Activated T-cell treated with anti-CD3 and anti-CD28 coated beads, Interleukin-2, amount 50 U/mL, for 24 hours (primary cell): Measurements from ENCODE around the gene CHI3L1.

Experiments used
- DNase-seq: peaks from one replicate; pipeline ENCODE4 v3.0.0-alpha.2; 2020
- H3K27ac Mint-ChIP-seq: 2 replicates; pipeline ENCODE4 v1.8.0; 2020; ENCODE audit warnings: mild to moderate bottlenecking, mixed read lengths
- H3K27me3 Mint-ChIP-seq: 2 replicates; pipeline ENCODE4 v1.8.0; 2020; ENCODE audit warnings: mixed read lengths
- H3K36me3 Mint-ChIP-seq: 2 replicates; pipeline ENCODE4 v1.8.0; 2020; ENCODE audit warnings: low read depth, mixed read lengths
- H3K4me1 Mint-ChIP-seq: 2 replicates; pipeline ENCODE4 v1.8.0; 2020; ENCODE audit warnings: low read depth, mixed read lengths
- H3K4me3 Mint-ChIP-seq: 2 replicates; pipeline ENCODE4 v1.8.0; 2020; ENCODE audit warnings: mild to moderate bottlenecking, moderate library complexity, mixed read lengths
- H3K9me3 Mint-ChIP-seq: 2 replicates; pipeline ENCODE4 v1.8.0; 2020; ENCODE audit warnings: mixed read lengths

CHI3L1 gene

DNA sequence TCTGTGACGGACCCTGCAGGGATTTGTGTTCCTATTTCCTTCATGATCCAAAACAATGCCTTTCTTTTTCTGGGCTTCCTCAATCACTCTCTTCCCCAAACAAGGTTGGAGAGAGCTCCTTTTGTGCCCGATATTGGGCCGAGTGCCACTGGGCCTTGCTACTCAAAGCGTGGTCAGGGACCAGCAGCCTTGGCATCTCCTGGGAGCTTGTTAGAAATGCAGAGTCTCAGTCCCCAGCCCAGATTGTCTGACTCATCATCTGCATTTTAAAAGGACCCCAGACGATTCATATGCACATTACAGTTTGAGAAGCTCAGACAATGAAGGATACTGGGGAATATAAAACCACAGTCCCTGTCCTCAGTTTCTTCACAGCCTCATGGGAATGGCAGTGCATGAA lies 39.1 kb downstream of the CHI3L1 start:
- DNase-seq, result no peak
- no peaks in the 10 kb centered on the region for H3K9me3 Mint-ChIP-seq
- H3K27me3 Mint-ChIP-seq, result no peaks in the 10 kb centered on the region
- H3K4me1 Mint-ChIP-seq, result no peaks in the 10 kb centered on the region
- H3K36me3 Mint-ChIP-seq, result no peaks in the 10 kb centered on the region
- no peak overlapping the region for H3K4me3 Mint-ChIP-seq
- H3K27ac Mint-ChIP-seq, result no peak overlapping the region

DNA sequence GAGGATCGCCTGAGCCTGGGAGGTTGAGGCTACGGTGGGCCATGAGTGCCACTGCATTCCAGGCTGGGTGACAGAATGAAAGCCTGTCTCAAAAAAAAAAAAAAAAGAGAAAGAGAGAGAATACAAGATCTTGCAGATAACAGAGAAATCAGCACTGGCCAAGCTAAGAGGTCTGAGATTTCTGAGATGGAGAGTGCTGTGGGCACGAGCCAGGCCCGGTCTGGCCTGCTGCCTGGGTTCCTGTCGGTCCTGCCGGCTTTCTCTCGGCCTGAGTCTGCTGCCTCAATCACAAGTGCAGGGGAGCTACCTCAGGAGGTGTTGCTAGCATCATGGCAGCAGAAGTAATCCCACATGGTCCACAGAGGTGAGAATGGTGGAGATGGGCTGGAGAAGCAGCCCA lies 40.0 kb downstream of the CHI3L1 start:
- Mint-ChIP-seq H3K27ac (no peak overlapping the region), H3K4me3 (no peak overlapping the region), H3K27me3 (no peaks in the 10 kb centered on the region), H3K4me1 (no peaks in the 10 kb centered on the region), H3K36me3 (no peaks in the 10 kb centered on the region), H3K9me3 (no peaks in the 10 kb centered on the region)
- DNase-seq, result no peak

- Mint-ChIP-seq H3K9me3 (no peaks in the 10 kb centered on the region), H3K4me1 (no peaks in the 10 kb centered on the region), H3K36me3 (no peaks in the 10 kb centered on the region), H3K27ac (no peak overlapping the region), H3K27me3 (no peaks in the 10 kb centered on the region), H3K4me3 (no peak overlapping the region)
- DNase-seq, result no peak
Observed at GRCh38 chr1:203146042-203146369, 40.5 kb downstream of the CHI3L1 start.

GRCh38 chr1:203145321-203146041 lies 41.0 kb downstream of the CHI3L1 start:
- no peaks in the 10 kb centered on the region for H3K36me3 Mint-ChIP-seq
- H3K4me3 Mint-ChIP-seq, result no peak overlapping the region
- no peaks in the 10 kb centered on the region for H3K9me3 Mint-ChIP-seq

GRCh38 chr1:203144661-203145060 lies 41.8 kb downstream of the CHI3L1 start:
- Mint-ChIP-seq H3K27me3 (no peaks in the 10 kb centered on the region), H3K9me3 (no peaks in the 10 kb centered on the region), H3K4me3 (no peak overlapping the region)

More at GRCh38 chr1:203145321-203146041, 41.0 kb downstream of the CHI3L1 start:
- Mint-ChIP-seq H3K27me3 (no peaks in the 10 kb centered on the region), H3K27ac (no peak overlapping the region), H3K4me1 (no peaks in the 10 kb centered on the region)
- DNase-seq, result no peak

DNA sequence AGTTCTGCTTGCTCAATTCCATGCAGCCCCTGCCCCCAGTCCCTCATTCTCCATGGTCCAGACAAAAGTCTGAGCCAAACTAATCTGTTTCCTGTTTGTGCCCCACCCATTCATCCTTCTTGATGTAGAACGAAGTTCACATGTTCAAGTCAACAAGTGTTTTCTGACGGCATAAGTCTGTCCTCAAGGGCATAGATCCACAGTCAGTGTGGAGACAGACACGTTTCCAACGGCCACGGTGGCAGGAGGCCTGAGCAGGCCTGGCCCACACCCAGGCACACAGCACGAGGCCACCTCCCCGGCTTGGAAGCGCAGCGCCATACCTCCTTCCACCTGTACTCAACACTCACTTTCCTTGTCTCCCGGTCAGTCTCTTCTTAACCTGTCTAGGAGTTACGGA lies 42.9 kb downstream of the CHI3L1 start:
- Mint-ChIP-seq H3K27ac (no peak overlapping the region), H3K4me1 (no peaks in the 10 kb centered on the region), H3K36me3 (no peaks in the 10 kb centered on the region), H3K9me3 (no peaks in the 10 kb centered on the region), H3K4me3 (no peak overlapping the region), H3K27me3 (no peaks in the 10 kb centered on the region)
- DNase-seq, result no peak

More at GRCh38 chr1:203144661-203145060, 41.8 kb downstream of the CHI3L1 start:
- Mint-ChIP-seq H3K27ac (no peak overlapping the region), H3K4me1 (no peaks in the 10 kb centered on the region), H3K36me3 (no peaks in the 10 kb centered on the region)
- no peak for DNase-seq

DNA sequence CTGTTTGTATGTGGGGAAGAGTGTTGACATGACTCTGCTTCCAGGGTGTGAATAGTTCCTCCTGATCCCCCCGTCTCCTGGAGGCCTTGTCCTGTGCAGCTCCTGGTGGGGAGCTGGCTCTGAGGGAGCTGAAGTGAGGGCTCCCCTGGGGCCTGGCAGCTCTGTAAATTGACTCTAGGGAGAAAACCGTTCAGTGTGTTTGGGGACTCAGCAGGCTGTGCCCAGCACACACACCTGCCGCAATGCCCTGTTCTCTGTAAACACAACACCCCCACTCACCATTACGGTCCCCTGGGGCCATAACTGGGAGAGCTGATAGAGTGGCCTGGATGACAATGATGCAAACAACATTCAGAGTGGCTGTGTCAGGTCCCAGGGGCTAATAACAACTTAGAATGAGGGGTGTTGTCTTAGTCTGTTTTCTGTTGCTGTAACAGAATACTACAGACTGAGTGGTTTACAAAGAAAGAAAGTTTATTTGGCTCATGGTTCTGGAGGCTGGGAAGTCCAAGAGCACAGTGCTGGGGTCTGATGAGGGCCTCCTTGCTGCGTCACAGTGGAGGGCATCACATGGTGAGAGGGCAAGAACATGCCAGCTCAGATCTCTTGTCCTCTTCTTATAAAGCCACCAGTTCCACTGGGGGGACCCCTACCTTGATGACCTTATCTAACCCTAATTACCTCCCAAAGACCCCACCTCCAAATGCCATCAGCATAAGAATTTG lies 43.7 kb downstream of the CHI3L1 start:
- no peaks in the 10 kb centered on the region for H3K36me3 Mint-ChIP-seq
- no peaks in the 10 kb centered on the region for H3K27me3 Mint-ChIP-seq
- H3K27ac Mint-ChIP-seq, result no peak overlapping the region
- H3K9me3 Mint-ChIP-seq, result no peaks in the 10 kb centered on the region
- H3K4me3 Mint-ChIP-seq, result no peak overlapping the region
- DNase-seq, result no peak
- H3K4me1 Mint-ChIP-seq, result no peaks in the 10 kb centered on the region

- H3K4me3 Mint-ChIP-seq, result no peak overlapping the region
- H3K4me1 Mint-ChIP-seq, result no peaks in the 10 kb centered on the region
- H3K36me3 Mint-ChIP-seq, result no peaks in the 10 kb centered on the region
- no peak for DNase-seq
- no peaks in the 10 kb centered on the region for H3K9me3 Mint-ChIP-seq
- H3K27ac Mint-ChIP-seq, result no peak overlapping the region
- H3K27me3 Mint-ChIP-seq, result no peaks in the 10 kb centered on the region
Observed at GRCh38 chr1:203142124-203142523, 44.4 kb downstream of the CHI3L1 start.

DNA sequence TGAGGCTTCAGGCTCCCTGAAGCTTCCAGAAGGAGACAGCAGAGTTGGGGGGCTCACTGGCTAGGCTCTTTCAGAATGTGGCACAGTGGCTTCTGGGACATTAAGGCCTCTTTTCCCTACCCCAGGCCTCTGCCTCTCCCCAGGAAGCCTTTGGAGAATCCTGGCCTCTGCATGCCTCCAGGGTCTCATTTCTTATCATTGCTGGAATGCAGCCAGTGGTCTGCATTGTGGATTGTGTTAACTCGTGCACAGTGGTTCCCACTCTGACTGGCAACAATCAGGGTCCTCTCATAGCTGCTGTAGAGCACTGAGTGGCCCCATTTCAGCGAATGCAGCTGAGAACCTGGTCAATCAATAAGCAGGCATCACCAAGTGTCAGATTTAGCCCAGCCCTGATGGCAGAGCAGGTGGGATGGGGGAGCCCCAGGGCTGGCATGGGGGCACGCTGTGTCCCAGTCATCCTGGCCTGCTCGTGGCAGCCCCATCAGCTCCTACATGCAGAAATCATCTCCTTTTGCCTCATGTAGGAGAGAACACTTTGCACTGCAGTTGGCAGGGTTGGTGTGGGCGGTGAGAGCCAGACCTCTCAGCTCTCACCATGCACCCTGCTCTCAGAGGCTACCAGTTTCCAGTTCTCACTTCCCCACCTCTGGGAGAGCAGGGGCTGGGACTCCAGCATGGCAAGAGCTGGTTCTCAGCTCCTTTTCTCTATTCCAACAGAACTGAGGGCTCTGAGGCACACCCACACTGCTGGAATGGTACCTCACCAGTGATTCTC lies 45.6 kb downstream of the CHI3L1 start:
- H3K4me1 Mint-ChIP-seq, result peaks cover 4% of the 10 kb centered on the region
- H3K4me3 Mint-ChIP-seq, result no peak overlapping the region
- H3K27me3 Mint-ChIP-seq, result peaks cover 3% of the 10 kb centered on the region
- no peaks in the 10 kb centered on the region for H3K9me3 Mint-ChIP-seq
- H3K36me3 Mint-ChIP-seq, result no peaks in the 10 kb centered on the region
- H3K27ac Mint-ChIP-seq, result no peak overlapping the region
- DNase-seq, result no peak

- peaks cover 5% of the 10 kb centered on the region for H3K27me3 Mint-ChIP-seq
- no peak overlapping the region for H3K4me3 Mint-ChIP-seq
- H3K27ac Mint-ChIP-seq, result no peak overlapping the region
- no peaks in the 10 kb centered on the region for H3K36me3 Mint-ChIP-seq
- no peak for DNase-seq
- peaks cover 7% of the 10 kb centered on the region for H3K4me1 Mint-ChIP-seq
- H3K9me3 Mint-ChIP-seq, result no peaks in the 10 kb centered on the region
Observed at GRCh38 chr1:203139976-203140475, 46.5 kb downstream of the CHI3L1 start.

DNA sequence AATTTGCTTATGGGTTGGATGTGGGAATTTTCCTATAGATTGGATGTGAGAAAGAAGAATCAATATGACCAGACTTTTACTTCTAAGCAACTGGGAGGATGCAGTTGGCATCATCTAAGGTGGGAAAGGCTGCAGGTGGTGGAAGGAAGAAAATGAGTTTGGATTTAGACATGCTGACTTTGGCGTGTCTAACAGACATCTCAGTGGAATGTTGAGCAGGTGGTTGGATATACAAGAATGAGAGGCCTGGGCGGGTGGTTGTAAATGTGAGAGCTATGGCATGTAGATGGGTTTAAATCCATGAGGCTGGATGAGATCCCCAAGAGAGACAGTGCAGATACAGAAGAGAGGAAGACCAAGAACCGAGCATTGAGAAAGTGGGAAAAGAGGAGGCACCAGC lies 48.4 kb downstream of the CHI3L1 start:
- DNase-seq, result no peak
- H3K27me3 Mint-ChIP-seq, result peaks cover 5% of the 10 kb centered on the region
- no peak overlapping the region for H3K27ac Mint-ChIP-seq
- no peaks in the 10 kb centered on the region for H3K36me3 Mint-ChIP-seq
- H3K4me3 Mint-ChIP-seq, result no peak overlapping the region
- no peaks in the 10 kb centered on the region for H3K9me3 Mint-ChIP-seq
- H3K4me1 Mint-ChIP-seq, result peaks cover 7% of the 10 kb centered on the region

DNA sequence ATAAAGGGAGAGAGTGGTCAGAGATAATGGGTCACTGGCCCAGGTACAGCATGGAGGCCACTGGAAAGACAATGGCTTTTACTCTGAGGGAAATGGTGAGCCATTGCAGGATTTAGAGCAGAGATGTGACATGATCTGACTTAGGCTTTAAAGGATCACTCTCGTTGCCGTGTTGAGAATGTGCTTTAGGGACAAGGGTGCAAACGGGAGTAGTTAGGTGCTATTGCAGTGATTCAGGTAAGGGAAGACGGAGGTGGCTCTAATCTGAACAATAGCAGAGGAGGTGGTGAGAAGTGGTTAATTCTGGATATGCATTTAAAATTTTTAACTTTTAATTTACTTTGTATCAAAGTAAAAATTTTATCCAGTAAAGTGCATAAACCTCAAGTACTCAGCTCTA lies 49.2 kb downstream of the CHI3L1 start:
- no peak overlapping the region for H3K4me3 Mint-ChIP-seq
- no peak for DNase-seq
- peaks cover 7% of the 10 kb centered on the region for H3K4me1 Mint-ChIP-seq
- H3K36me3 Mint-ChIP-seq, result no peaks in the 10 kb centered on the region
- no peak overlapping the region for H3K27ac Mint-ChIP-seq
- H3K27me3 Mint-ChIP-seq, result peaks cover 8% of the 10 kb centered on the region
- H3K9me3 Mint-ChIP-seq, result no peaks in the 10 kb centered on the region

DNA sequence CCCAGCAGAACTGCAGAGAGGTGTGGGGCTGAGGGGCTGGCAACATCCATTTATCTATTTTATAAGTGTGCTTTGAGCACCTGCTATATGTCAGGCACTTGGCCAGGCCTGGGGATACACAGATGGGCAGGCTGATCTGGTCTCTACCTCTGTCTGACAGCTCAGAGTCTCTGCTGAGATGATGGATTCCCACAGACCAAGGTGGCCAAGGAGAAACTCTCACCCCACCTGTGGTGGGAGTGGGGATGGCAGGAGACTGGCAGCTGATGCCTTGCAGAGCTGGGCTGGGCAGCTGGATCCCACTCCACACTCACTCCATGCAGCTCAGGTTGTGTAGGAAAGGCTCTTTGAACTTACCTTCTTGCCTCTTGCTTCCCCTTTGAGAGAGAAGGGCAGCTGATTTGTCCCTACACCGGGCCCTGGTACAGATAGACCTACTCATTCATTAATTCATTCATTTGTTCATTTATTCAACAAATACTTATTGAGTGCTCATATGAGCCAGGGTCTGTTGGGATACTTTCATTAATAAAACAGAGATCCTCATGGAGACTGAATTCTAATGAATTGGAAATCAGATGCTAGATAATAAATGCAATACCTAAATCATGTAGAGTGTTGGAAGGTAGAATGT lies 50.0 kb downstream of the CHI3L1 start:
- no peak overlapping the region for H3K27ac Mint-ChIP-seq
- H3K4me1 Mint-ChIP-seq, result peaks cover 7% of the 10 kb centered on the region
- no peaks in the 10 kb centered on the region for H3K9me3 Mint-ChIP-seq
- H3K36me3 Mint-ChIP-seq, result no peaks in the 10 kb centered on the region
- H3K4me3 Mint-ChIP-seq, result no peak overlapping the region
- H3K27me3 Mint-ChIP-seq, result peaks cover 8% of the 10 kb centered on the region
- DNase-seq, result no peak

GRCh38 chr1:203135636-203136305 lies 50.7 kb downstream of the CHI3L1 start:
- Mint-ChIP-seq H3K27ac (no peak overlapping the region), H3K4me3 (no peak overlapping the region), H3K9me3 (no peaks in the 10 kb centered on the region), H3K27me3 (peaks cover 8% of the 10 kb centered on the region), H3K36me3 (no peaks in the 10 kb centered on the region), H3K4me1 (peaks cover 7% of the 10 kb centered on the region)
- no peak for DNase-seq
